Activated CD8-positive, alpha-beta memory T cell treated with anti-CD3 and anti-CD28 coated beads for 48 hours (primary cell): ENCODE data around the gene PCDHGB4.
"Not testable (repeated sequence)": the region's sequence is repeated elsewhere in the genome, so short reads cannot be mapped to it uniquely, and the experiment has no call there.

Experiments
- DNase-seq, 3 experiments: peaks; one replicate each; pipeline ENCODE4 v3.0.0-alpha.2; 2020; ENCODE audit warnings: low read depth in 2 of 3, low spot score in 2 of 3

Gene PCDHGB4

GRCh38 chr5:141397756-141398551, 10.5 kb downstream of the PCDHGB4 start, which contains the start of gene PCDHGB5:
Gene PCDHGB5 (plus strand): TSS chr5:141397947. CDS start chr5:141398128, 181 bp downstream.
- DNase-seq, result not testable (repeated sequence)

GRCh38 chr5:141398608-141399007, 11.1 kb downstream of the PCDHGB4 start:
- no peak for DNase-seq

GRCh38 chr5:141399555-141400258, 12.2 kb downstream of the PCDHGB4 start:
- no peak for DNase-seq

- no peak for DNase-seq
These were observed 15.2 kb downstream of the PCDHGB4 start, which contains the start of gene PCDHGA9 for GRCh38 chr5:141402553-141403243. Gene PCDHGA9 (plus strand): TSS chr5:141402778. CDS start chr5:141402953, 175 bp downstream.

- no peak for DNase-seq
These were observed 15.9 kb downstream of the PCDHGB4 start for GRCh38 chr5:141403387-141403786.

GRCh38 chr5:141407790-141408505, 20.4 kb downstream of the PCDHGB4 start, which contains the start of gene PCDHGB6:
Gene PCDHGB6 (plus strand): TSS chr5:141408021. CDS start chr5:141408203, 182 bp downstream.
- DNase-seq, result not testable (repeated sequence)

- DNase-seq, result no peak
These were observed 22.3 kb downstream of the PCDHGB4 start for GRCh38 chr5:141409598-141410306.

GRCh38 chr5:141411575-141411974, 24.1 kb downstream of the PCDHGB4 start:
- DNase-seq, result no peak

- no peak for DNase-seq
These were observed 25.5 kb downstream of the PCDHGB4 start, which contains the start of gene PCDHGA10 for GRCh38 chr5:141412854-141413539. Gene PCDHGA10 (plus strand): TSS chr5:141412987. CDS start chr5:141413176, 189 bp downstream.

GRCh38 chr5:141413540-141414069, 26.1 kb downstream of the PCDHGB4 start:
- no peak for DNase-seq

- not testable (repeated sequence) for DNase-seq
These were observed 27.2 kb downstream of the PCDHGB4 start for GRCh38 chr5:141414548-141415274.

GRCh38 chr5:141415275-141415618, 27.7 kb downstream of the PCDHGB4 start:
- DNase-seq, result not testable (repeated sequence)

- not testable (repeated sequence) for DNase-seq
These were observed 30.1 kb downstream of the PCDHGB4 start, which contains the start of gene PCDHGB7 for GRCh38 chr5:141417494-141418172. Gene PCDHGB7 (plus strand): TSS chr5:141417677. CDS start chr5:141417860, 183 bp downstream.

- no peak for DNase-seq
These were observed 31.8 kb downstream of the PCDHGB4 start for GRCh38 chr5:141419074-141419880.

GRCh38 chr5:141420855-141421488, 33.5 kb downstream of the PCDHGB4 start, which contains the start of gene PCDHGA11:
Gene PCDHGA11 (plus strand): TSS chr5:141421051. CDS start chr5:141421228, 177 bp downstream.
- DNase-seq, result no peak

- no peak for DNase-seq
These were observed 34.0 kb downstream of the PCDHGB4 start for GRCh38 chr5:141421489-141421855.
